Stimulated activated CD8-positive, alpha-beta memory T cell treated with anti-CD3 and anti-CD28 coated beads, Interleukin-15, amount 100 ng/mL, for 48 hours (primary cell): Measurements from ENCODE around the gene SLC13A5.
"Not testable (repeated sequence)": the region's sequence is repeated elsewhere in the genome, so short reads cannot be mapped to it uniquely, and the experiment has no call there.

ENCODE experiments used
- DNase-seq, 2 donors: peaks; one replicate each; pipeline ENCODE4 v3.0.0-alpha.2; 2020; ENCODE audit warnings: low read depth in 2 of 2

Gene SLC13A5

DNA sequence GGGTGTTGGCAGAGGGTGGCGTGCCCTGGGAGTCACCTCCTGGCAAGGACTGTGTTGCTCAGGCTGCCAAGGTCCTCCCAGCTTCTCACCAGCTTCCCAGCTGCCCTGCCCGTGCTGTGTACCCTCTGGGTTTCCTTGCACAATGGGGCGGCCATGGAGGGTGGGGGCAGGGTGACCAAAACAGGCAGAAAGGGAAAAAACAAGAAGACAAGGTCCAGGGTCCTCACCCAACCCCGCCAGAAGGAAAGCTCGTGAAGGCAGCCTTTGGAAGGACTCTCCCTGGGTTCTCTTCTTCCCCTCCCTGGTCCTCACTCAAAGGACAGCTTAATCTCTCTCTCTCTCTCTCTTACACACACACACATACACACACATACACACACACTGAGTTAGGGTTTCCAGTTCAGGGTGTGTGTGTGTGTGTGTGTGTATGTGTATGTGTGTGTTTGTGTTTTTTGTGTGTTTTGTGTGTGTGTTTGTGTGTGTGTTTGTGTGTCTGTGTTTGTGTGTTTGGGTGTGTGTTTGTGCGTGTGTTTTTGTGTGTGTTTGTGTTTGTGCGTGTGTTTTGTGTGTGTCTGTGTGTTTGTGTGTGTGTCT lies 2.0 kb downstream of the SLC13A5 start:
- no peak for DNase-seq

DNA sequence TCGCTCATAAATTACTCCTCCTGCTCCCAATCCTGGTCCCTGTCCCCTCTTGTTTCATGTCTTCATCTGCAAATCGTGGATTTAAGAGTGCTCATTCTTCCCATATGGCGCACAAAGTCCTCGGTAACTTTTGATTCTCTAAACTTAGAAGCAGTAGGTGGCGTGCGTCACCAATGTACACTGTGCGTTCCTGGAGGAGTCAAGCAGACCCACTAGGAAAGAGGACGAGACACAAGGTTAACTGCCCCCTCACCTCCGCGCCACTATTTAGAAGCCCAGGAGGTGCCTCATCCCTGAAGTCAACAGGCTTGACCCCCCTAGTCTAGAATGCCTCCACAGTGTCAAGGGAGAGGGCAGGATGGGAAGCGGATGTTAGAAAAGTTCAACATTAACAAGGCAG lies 2.9 kb downstream of the SLC13A5 start:
- no peak for DNase-seq

DNA sequence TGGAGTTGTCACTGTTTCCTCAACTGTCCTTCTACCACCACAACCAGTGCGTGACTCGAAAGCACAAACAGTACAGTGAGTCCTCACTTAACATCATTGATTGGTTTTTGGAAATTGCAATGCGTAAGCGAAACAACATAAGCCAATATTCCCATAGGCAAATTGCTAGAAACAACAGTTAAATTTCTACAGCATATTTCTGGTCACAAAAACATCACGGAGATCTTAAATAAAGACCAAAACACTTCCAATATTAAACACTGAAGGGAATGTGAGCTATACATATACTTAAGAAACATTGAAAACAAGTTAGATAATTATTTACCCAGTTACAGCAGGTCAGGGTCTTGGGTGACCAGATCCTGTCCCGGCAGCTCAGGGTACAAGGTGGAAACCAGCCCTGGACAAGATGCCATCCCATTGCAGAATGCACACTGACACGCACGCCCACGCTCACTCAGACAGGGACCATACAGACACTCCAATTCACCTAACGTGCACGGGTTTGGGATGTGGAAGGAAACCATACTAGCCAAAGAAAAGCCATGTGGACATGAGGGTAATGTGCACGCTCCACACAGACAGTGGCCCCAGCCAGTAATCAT lies 4.7 kb downstream of the SLC13A5 start:
- no peak for DNase-seq

DNA sequence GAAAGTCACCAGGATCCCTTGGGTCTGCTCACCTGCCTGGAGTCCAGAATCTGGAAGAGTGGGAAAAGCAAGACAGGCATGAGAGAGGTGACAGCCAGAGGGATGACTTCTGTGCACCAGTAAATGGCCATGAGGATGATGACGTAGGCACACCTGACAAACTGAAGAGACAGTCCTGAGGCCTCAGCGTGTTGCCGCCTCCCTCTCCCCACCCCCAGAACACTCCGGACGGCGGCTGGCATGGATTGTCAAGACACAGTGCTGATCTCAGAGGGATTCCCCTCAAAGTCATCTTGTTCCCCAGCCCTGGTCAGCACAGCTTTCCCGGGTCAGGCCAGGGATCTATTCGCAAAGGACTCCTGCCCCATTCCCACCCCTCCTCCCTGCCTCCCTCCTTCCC lies 6.2 kb downstream of the SLC13A5 start:
- DNase-seq = no peak

DNA sequence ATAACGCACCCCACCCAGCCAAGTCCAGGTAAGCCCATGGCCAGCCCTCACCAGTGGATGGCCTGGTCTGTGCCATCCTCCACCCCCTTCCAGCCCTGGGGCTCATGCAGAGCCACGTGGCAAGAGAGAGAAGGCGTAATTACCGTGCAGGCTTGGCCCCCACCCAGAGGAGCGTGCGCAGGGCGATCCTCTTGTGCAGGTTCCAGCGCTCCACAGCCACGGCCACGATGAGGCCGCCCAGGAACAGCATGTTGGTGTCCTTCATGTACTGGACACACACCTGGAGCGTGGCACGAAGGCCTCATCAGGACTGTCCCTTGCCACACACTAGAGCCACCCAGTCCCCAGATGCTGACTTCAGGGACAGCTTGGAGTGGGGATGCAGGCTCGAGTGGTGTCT lies 6.7 kb downstream of the SLC13A5 start:
- DNase-seq = no peak

DNA sequence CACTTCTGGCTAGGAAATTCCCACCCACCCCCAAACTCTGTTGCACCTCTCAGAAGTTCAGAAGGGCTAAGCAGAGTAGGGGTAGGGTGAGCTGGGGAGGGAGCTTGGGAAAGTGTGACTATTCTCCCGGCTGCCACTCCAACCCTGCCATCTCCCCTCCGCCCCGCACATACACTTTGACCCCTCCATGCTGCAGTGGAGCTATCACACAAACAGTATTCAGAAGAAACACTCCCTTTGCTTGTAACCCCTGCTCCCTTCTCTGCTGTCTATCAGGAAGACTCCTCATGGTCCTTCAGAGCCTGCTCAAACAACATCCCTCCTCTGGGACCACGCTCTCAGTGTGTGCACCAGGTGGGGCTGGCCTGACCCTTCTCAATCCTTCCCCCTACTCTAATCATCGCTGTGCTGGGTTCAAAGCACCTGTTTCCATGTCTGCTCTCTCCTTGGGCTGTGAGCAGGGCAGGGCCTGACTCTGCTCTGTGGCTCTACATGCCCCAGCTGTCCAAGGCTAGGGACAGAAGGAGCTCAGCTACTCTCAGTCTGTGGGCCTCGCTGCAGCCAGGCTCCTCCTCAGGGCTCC lies 8.6 kb downstream of the SLC13A5 start:
- DNase-seq = no peak

DNA sequence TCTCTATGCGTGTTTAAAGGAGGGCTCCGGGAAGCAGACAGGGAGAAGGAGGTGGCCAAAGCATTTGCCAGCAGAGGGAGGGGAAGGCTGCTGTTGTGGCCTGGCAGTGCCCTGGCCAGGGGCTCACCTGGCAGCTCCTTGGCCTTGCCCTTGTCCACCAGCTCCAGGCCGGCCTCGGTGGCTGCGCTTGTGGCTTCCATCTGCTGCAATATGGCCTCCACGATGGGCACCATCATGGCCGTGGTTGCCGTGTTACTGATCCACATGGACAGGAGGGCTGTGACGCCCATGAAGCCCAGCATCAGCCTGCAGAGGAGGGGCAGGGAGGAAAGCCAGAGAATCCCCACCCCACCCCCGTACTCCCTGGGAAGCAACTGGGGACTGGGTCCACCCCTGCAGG lies 9.4 kb downstream of the SLC13A5 start:
- DNase-seq = no peak

DNA sequence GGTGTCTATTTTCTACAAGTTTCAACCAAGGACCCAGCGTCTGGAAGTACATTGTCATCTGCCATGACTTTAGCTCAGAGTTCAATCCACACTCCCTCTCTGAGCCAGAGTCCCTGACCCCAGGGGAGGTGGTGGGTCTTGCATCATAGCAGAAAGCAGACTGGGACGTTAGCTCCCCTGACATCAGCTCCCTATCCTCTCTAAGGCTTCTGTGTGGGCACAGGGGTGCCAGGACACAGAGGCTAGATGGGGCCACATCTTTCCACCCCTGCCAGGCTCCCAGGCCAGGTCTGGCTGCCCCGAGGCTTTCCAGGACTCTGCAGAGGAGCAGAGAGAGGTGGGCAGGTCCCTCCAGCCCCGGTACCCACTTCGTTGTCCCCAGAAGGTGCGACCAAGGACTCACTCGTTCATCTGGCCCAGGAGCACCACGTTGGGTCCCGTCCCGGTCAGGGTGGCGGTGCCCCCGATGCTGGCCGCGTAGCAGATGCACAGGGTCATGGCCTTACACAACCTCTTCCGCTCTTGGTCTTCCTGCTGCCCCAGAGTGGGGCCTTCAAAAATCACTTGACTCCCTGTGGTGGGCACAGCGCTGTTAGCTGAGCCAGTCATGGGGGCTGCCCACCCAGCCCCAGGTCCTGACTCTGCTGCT lies 10.5 kb downstream of the SLC13A5 start:
- no peak for DNase-seq

DNA sequence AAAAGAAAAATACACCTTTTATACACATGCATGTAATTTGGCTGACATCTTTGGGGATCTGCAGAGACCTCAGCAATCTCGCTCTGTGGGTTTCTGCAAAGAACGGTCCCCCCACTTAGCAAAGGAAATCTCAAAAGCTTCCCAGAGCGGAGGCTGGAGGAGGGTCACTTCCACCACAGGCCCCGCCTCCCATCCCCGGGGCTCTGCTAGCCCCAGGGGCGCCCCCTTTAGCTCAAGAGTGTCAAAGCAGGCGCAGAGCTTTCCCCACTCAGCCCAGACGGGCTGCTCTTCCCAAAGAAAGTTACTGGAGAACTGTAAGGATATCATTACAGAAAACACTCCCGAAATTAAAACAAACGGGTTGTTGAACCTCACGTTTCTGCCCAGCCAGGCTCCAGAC lies 11.4 kb downstream of the SLC13A5 start:
- DNase-seq = peak; percentile 20 to 33

DNA sequence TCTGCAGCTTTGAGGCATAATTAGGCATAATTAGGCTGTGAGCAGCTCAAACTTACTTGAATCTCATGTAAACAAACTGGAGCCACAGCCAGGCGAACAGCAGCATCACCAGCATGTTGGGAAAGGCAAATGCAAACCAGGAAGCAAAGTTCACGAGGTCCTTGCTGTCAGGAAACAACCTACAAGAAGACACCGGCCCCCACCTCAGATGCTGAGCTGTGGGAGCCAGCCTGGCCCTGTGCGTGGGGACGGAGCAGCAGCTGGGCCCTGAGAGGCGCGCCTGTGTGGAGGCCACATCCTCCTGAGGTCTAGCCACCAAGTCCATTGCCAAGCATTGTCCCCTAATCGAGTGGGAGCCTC lies 12.2 kb downstream of the SLC13A5 start:
- DNase-seq = no peak

DNA sequence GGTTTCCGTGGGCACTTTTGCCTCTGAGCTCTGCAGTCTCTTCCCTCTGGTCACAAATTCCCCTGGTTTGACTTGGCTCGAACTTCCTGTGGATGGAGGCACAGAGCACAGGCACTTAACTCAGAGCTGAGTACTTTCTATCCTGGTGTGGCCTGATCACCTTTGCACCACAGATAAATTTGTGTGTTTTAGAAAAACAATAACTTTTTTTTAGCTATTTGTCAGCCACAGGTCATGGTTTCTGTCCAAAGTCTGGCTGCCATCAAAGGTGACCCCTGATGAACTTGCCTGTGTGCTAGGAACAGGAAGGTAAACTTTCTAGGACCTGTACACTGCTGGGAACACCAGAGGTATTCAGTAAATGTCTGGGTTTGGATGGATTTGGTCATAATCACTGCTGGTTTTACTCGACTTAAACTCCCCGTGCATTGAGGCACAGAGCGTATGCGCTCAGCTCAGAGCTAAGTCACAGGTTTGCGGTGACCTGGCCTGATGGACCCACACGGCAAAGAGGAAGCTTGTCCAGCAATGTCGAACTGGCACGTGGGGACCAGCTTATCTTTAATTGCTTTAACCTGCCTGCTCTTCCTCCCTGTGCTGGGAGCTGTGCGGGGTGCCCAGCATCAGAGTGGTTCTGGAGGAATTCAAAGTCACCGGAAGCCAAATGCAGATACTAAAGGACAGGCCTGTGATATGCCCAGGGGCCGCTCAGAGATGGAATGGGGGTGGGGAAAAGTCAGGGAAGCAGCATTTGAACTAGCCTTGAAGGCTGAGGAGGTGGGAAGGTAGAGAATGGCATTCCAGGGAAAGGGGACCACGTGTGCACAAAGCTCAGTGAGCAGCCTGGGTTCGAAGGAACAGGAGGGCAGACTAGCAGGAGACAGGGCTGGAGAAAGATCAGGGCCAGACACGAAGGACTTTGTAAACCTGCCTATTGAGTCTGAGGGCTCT lies 12.9 kb downstream of the SLC13A5 start:
- no peak for DNase-seq

DNA sequence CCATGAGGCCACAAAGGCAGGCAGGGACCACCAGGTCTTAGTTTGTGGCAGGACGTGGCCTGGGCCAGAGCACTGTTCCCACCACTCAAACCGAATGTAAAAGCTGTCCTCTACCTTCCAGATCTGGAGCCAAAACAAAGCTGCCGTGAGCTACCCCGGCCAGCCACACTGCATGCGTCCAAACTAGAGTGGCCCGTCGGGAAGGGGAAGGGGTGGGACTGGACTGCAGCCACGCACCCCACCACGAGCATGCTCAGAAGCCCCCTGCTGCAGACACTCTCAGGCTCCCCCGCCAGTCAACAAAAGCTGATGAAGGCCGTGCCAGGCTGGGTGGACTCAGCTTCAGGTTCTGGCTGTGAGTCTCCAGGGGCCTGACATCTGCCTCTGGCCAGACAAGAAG lies 15.2 kb downstream of the SLC13A5 start:
- no peak for DNase-seq

DNA sequence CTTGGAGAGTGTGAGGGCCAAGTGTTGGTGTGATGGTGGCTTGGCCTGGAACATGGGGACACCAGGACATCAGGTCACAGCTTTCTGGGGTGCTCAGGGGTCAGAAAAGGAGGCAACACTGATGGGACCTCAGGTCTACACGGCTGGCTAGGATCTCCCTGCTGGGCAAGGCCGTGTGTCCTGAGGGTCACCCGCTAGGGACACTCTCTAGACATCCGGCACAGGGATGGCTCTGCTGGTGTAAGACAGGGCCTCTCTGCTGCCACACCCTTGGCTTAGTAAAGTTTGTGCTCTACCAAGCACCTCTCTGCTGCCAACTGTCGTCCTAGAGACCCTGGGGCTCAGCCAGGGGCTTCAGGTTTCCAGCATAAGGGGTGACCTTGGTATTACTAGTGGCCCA lies 16.3 kb downstream of the SLC13A5 start:
- DNase-seq = no peak

DNA sequence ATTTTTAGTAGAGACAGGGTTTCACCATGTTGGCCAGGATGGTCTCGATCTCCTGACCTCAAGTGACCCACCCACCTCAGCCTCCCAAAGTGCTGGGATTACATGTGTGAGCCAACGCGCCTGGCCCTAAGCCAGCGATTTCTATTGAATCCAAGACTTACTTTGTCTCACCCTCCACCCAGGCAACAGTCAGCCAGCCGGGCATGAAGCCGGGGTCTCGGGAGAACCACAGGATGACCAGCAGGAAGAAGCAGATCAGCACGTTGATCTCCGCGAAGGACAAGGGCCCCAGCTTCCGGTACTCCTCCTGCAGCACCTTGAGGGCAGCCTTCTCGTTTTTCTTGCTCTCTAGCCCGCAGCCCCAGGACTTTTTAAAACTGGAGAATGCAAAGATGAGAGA lies 17.6 kb downstream of the SLC13A5 start:
- no peak for DNase-seq

DNA sequence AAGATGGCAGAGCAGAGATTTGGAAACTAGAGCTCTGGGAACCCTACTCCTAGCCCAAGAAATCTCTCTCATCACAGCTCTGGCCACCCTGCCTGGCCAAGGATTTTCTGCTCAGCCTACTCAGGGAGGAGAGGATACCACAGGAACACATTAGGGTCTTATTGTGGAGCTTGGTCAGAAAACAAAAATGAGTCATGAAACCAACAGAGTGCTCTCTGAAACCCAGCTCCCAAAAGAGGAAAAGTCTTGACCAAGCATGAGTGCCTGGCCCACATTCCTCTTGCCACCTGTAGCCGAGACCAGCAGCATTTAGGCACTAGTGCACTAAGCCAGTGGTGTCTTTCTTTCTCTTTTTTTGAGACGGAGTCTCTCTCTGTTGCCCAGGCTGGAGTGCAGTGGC lies 18.1 kb downstream of the SLC13A5 start:
- DNase-seq = no peak

DNA sequence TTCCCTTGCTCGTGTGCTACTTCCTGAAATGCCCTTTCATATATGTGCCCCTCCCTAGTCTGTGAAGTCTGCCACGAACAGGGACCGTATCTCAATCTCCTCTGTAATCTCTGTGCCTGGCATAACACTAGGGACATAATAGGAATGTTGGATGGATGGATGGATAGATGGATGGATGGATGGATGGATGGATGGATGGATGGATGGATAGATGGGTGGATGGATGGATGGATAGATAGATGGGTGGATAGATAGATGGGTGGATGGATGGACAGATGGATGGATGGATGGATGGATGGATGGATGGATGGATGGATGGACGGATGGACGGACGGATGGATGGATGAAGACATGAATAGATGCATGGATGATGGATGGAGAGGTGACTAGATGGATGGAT lies 21.2 kb downstream of the SLC13A5 start:
- not testable (repeated sequence) for DNase-seq

DNA sequence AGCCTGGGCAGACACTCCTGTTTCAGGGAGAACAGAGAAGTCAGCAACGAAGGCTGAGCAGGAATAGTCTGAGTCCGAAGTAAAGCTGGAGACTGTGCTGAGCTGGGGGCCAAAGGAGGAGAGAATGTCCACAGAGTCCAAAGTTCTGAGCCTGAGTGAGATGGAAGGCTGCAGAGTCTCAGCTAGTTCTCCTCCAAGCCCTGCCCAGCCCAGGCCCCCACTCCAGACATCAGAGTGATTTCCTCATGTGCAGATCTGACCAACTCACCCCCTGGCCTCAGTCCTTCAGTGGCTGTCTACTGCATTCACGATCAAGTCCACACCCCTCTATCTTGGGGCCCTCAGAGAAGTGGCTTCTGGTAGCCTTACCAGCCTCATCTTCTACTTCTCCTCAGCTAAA lies 21.6 kb downstream of the SLC13A5 start:
- no peak for DNase-seq

DNA sequence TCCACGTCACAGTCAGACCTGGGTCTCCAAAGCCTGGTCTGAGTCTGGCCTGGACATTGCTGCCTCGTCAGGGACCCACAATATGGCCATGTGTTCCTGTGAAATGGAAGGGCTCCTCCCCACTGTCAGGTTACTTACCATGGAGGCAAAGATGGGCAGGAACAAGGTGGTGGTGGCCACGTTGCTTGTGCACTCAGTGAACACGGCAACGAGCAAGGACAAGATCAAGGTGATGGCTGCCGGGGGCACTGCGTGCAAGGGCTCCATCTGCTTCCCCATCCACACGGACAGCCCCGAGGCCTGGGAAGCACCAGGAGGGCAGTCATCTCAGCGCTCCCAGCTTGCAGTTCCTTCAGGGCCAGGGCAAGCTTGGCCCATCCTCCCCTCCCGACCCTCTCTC lies 22.5 kb downstream of the SLC13A5 start:
- DNase-seq = no peak

DNA sequence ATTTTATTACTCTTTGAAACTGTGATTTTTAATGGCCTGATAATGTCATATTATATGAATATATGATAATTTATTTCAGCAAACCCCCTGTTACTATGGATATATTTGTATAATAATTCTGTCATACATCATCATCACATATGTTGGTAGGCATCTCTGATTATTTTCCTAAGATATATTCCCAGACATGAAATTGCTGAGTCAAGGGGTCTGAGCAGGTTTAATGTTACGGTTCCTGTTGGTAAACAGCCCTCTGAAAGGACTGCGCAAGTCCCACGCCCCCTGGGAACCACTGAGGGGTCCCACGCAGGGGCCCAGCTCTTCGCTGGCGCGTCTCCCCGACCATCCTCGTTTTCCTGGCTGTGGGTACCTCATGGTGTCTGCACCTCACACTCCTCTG lies 24.2 kb downstream of the SLC13A5 start:
- no peak for DNase-seq

DNA sequence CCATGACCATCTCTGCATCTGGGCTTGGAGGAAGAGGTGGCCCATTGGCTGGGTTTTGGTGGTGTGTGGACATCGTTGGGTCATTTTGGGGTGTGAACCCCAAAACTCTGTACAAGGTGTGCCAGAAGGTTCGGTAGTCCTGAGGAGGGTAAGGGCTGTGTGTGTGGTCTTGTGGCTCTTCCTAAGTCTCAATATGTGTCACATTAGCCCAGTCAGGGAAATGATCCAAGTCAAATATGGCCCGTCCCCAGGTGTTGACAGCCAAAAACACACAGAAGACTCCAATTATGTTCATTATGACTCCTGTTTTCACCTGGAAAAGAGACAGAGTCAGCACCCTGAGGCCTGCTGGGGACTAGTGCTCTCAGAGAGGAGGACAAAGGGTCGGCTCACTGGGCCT lies 27.1 kb downstream of the SLC13A5 start:
- DNase-seq = no peak

DNA sequence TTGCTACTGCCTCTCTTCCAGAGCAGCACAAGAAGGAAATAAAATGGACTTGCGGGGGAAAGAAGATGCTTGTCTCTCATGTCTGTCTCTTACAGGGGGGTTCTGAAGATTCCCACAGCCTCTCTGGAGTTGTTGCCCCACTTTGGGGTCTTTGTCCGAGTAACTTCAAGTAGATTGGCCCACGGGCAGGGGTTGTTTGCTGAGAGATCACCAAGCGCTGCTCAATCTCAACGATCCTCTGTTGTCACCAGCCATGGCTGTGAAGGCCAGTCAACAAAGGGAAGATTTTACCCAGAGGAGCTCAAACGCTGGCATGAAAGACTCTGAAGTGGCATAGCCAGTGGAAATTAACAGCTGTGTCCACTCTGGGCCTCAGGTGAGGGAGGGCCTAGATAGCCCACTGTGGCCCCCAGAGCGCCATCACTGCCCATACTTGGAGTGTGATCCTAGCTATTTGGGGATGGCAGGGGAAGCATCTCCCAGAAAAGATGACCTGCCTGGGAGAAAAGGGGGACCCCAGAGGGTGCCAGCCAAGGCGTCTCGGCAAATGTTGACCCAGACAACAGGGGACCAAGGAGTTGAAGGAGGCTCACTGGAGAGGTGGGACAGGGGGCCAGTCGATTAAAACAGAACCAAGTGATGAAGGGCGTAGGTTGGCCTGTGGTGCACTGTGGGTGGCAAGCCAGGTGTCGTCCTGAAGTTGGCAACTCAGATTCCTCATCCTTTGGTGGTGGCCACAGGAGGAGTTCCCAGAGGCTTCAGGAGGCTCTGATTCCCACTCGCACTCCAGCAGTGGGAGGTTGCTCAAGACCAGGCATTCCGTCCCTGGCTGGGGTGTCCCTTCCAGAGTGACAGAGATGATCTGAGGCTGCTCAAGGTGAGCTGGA lies 28.0 kb downstream of the SLC13A5 start:
- no peak for DNase-seq
